Measurements from ENCODE around the gene GSX2.

GSX2 gene

GRCh38 chr4:54077812-54078211, 22.2 kb upstream of the GSX2 start:
- no peak for DNase-seq (ENCODE audit: low spot score)
- TF ChIP-seq CTCF (IDR thresholded peaks at IDR 0.05; ENCODE audit: extremely low read depth, missing control alignments) = no peak

GRCh38 chr4:54082168-54082567, 17.8 kb upstream of the GSX2 start:
- DNase-seq (ENCODE audit: low spot score) = no peak
- no peak for TF ChIP-seq CTCF (IDR thresholded peaks at IDR 0.05; ENCODE audit: extremely low read depth, missing control alignments)

- DNase-seq (ENCODE audit: low spot score) = no peak
- TF ChIP-seq CTCF (IDR thresholded peaks at IDR 0.05; ENCODE audit: extremely low read depth, missing control alignments) = no peak
Measured at GRCh38 chr4:54085284-54085683, 14.7 kb upstream of the GSX2 start.

GRCh38 chr4:54089875-54090274, 10.1 kb upstream of the GSX2 start:
- TF ChIP-seq CTCF (IDR thresholded peaks at IDR 0.05; ENCODE audit: extremely low read depth, missing control alignments) = no peak
- no peak for DNase-seq (ENCODE audit: low spot score)

- no peak for TF ChIP-seq CTCF (IDR thresholded peaks at IDR 0.05; ENCODE audit: extremely low read depth, missing control alignments)
- no peak for DNase-seq (ENCODE audit: low spot score)
Measured at GRCh38 chr4:54090404-54090803, 9.6 kb upstream of the GSX2 start.

- TF ChIP-seq CTCF (IDR thresholded peaks at IDR 0.05; ENCODE audit: extremely low read depth, missing control alignments) = no peak
- DNase-seq (ENCODE audit: low spot score) = no peak
Measured at GRCh38 chr4:54090804-54091623, 8.9 kb upstream of the GSX2 start.

- TF ChIP-seq CTCF (IDR thresholded peaks at IDR 0.05; ENCODE audit: extremely low read depth, missing control alignments) = no peak
- DNase-seq (ENCODE audit: low spot score) = peak; percentile 78
Measured at GRCh38 chr4:54091637-54092404, 8.1 kb upstream of the GSX2 start.

All from GM20000 (cell line).